PC-9 (cell line): ENCODE data around the gene RFXANK.

Source experiments
- CTCF ChIP-seq: fragments of 200-600 bp; sonication (generic); conservative IDR thresholded peaks from 2 replicates; pipeline ENCODE4 v1.6.1; 2017; ENCODE audit warnings: mixed run types, antibody characterized with exemption, mild to moderate bottlenecking, moderate library complexity
- EZH2 ChIP-seq: fragments of 200-600 bp; sonication (generic); IDR thresholded peaks from 2 replicates; pipeline ENCODE4 v1.8.0; 2017; ENCODE audit warnings: antibody characterized with exemption, low read depth

GRCh38 chr19:19227217-19227616 is 35.2 kb downstream of the RFXANK start:
- TF ChIP-seq CTCF (no peak), EZH2 (no peak)
